ENCODE measurements around the gene CDH23. TPM values are rescaled to one million over a fixed set of nuclear protein-coding genes. Genes with fewer than 3 reads are reported as not detected.

The CDH23 gene
- total and polyA plus RNA-seq, 9 of the 15 experiments (the other 6 are each of a cell fraction or from before 2014, with no cell fraction given), result 0.18 to 1.2 (median 0.47) TPM

GRCh38 chr10:71359364-71360046, 37.2 kb upstream of the CDH23 start (continued):
- TF ChIP-seq ARID3B (CRISPR knock-in tag; IDR thresholded peaks at IDR 0.05; ENCODE audit: borderline replicate concordance) (no peak), GTF2F1 (IDR thresholded peaks at IDR 0.05; ENCODE audit: low read depth, low read length) (no peak), BCL6 (CRISPR knock-in tag; IDR thresholded peaks at IDR 0.05) (no peak), HNRNPL (IDR thresholded peaks at IDR 0.05; ENCODE audit: low read depth, low read length) (no peak), ELK3 (CRISPR knock-in tag; IDR thresholded peaks at IDR 0.05) (no peak), E2F8 (IDR thresholded peaks at IDR 0.05; ENCODE audit: low read depth, partially characterized antibody) (no peak), SAP30 (IDR thresholded peaks at IDR 0.05; ENCODE audit: borderline replicate concordance, insufficient read depth, low read depth, low read length, poor library complexity, severe bottlenecking) (no peak), ZNF695 (CRISPR knock-in tag; IDR thresholded peaks at IDR 0.05) (no peak), ZBTB1 (CRISPR knock-in tag; IDR thresholded peaks at IDR 0.05; ENCODE audit: borderline replicate concordance, low read depth) (no peak), ZNF785 (CRISPR knock-in tag; IDR thresholded peaks at IDR 0.05) (no peak), MYC (IDR thresholded peaks at IDR 0.05; ENCODE audit: low read depth, low read length) (peak; percentile 77; the same call in 1 of the 2 replicates), MYC (CRISPR knock-in tag; IDR thresholded peaks at IDR 0.05; ENCODE audit: borderline replicate concordance, low read depth) (no peak), SRF (CRISPR knock-in tag; IDR thresholded peaks at IDR 0.05) (peak in 1 of 2 experiments; percentile 84; a peak in 1 of 4 replicates), GATAD2B (IDR thresholded peaks at IDR 0.05; ENCODE audit: borderline replicate concordance) (peak; percentile 64; the same call in 1 of the 2 replicates), ZNF133 (CRISPR knock-in tag; IDR thresholded peaks at IDR 0.05) (no peak), ILF3 (IDR thresholded peaks at IDR 0.05; ENCODE audit: borderline replicate concordance) (no peak), ZFPM2 (CRISPR knock-in tag; IDR thresholded peaks at IDR 0.05) (no peak), ZNF239 (CRISPR knock-in tag; IDR thresholded peaks at IDR 0.05) (peak; percentile 88), RAD21 (CRISPR knock-in tag; conservative IDR thresholded peaks at IDR 0.05 in 1 of 2, IDR thresholded peaks at IDR 0.05 in 1 of 2) (no peak), U2AF2 (optimal IDR thresholded peaks at IDR 0.05; ENCODE audit: low read depth, low read length) (no peak), DDX20 (tag; IDR thresholded peaks at IDR 0.05; ENCODE audit: low read depth) (no peak), ATF2 (CRISPR knock-in tag; IDR thresholded peaks at IDR 0.05) (no peak)
